DMS53 treated with DMSO at 0.1 percent for 48 hours (cell line): Measurements from ENCODE around the gene FAM25A.
"Not testable (repeated sequence)": the region's sequence is repeated elsewhere in the genome, so short reads cannot be mapped to it uniquely, and the experiment has no call there.

Experiments used
- DNase-seq: peaks from one replicate; lab custom pipeline; 2025; ENCODE audit not compliant: unreplicated experiment; lab: John Stamatoyannopoulos, UW

Gene FAM25A

GRCh38 chr10:87009134-87009696, 10.9 kb upstream of the FAM25A start:
- not testable (repeated sequence) for DNase-seq

GRCh38 chr10:87013528-87013927, 6.6 kb upstream of the FAM25A start:
- not testable (repeated sequence) for DNase-seq

- DNase-seq, result not testable (repeated sequence)
These were observed 4.9 kb upstream of the FAM25A start for GRCh38 chr10:87014986-87015716.

GRCh38 chr10:87018127-87018526, 2.0 kb upstream of the FAM25A start:
- DNase-seq, result not testable (repeated sequence)

GRCh38 chr10:87019066-87019465, 1.0 kb upstream of the FAM25A start:
- not testable (repeated sequence) for DNase-seq

- DNase-seq, result not testable (repeated sequence)
These were observed 590 bp upstream of the FAM25A start for GRCh38 chr10:87019504-87019903.

GRCh38 chr10:87025285-87025958, 5.3 kb downstream of the FAM25A start:
- DNase-seq, result not testable (repeated sequence)

- DNase-seq, result not testable (repeated sequence)
These were observed 6.8 kb downstream of the FAM25A start for GRCh38 chr10:87026747-87027508.

- not testable (repeated sequence) for DNase-seq
These were observed 10.3 kb downstream of the FAM25A start for GRCh38 chr10:87030419-87030818.

- no peak for DNase-seq
These were observed 11.0 kb downstream of the FAM25A start for GRCh38 chr10:87030912-87031635.

- no peak for DNase-seq
These were observed 16.5 kb downstream of the FAM25A start for GRCh38 chr10:87036623-87037022.

GRCh38 chr10:87038286-87038717, 18.2 kb downstream of the FAM25A start:
- no peak for DNase-seq

- DNase-seq, result no peak
These were observed 18.7 kb downstream of the FAM25A start for GRCh38 chr10:87038786-87039185.

- not testable (repeated sequence) for DNase-seq
These were observed 23.5 kb downstream of the FAM25A start for GRCh38 chr10:87043579-87043978.

GRCh38 chr10:87045434-87045938, 25.4 kb downstream of the FAM25A start:
- no peak for DNase-seq

GRCh38 chr10:87053111-87053510, 33.0 kb downstream of the FAM25A start:
- no peak for DNase-seq

- DNase-seq, result no peak
These were observed 33.6 kb downstream of the FAM25A start for GRCh38 chr10:87053577-87054181.

GRCh38 chr10:87054373-87055295, 34.5 kb downstream of the FAM25A start:
- no peak for DNase-seq

GRCh38 chr10:87058171-87058570, 38.1 kb downstream of the FAM25A start:
- DNase-seq, result no peak
